Mammary epithelial cell (primary cell): Measurements from ENCODE around the gene LCORL.

ENCODE experiments used
- CTCF ChIP-seq, 2 donors: IDR thresholded peaks in 1 of 2; conservative IDR thresholded peaks in 1 of 2; 2 replicates each; pipeline ENCODE4 v1.5.1; 2011 to 2012; ENCODE audit warnings: inconsistent platforms in 2 of 2, low read length in 2 of 2, mild to moderate bottlenecking in 2 of 2, control low read depth in 1 of 2, low read depth in 1 of 2; ENCODE audit not compliant: insufficient read depth in 1 of 2; ENCODE audit errors: extremely low read depth in 1 of 2
- EZH2 ChIP-seq: IDR thresholded peaks from 2 replicates; pipeline ENCODE4 v1.6.1; 2012; ENCODE audit warnings: low read length, inconsistent platforms, borderline replicate concordance

GRCh38 chr4:17812801-17813200 is 208.8 kb downstream of the LCORL start:
- TF ChIP-seq CTCF (conservative IDR thresholded peaks at IDR 0.05 in 1 of 2, IDR thresholded peaks at IDR 0.05 in 1 of 2; ENCODE audit: extremely low read depth in 1 of 2, insufficient read depth in 1 of 2, low read depth in 1 of 2, low read length in 2 of 2) (no peak), EZH2 (no peak)
